Posterior vena cava (tissue), 2 donors: ENCODE measurements around the gene TMEM247. TPM values are rescaled to one million over a fixed set of nuclear protein-coding genes. Genes with fewer than 3 reads are reported as not detected.

Source experiments
- DNase-seq: peaks from one replicate; pipeline ENCODE4 v3.0.0-alpha.2; 2020; ENCODE audit warnings: low spot score
- intact Hi-C, 2 donors: fragments of 100-400 bp; cut with DNase I; formaldehyde crosslinking; loops; one replicate each; pipeline versions ENCODE4 v1.14.1 to v1.14.2; 2022 to 2023
- total RNA-seq, 2 donors: library from RNA; stranded (reverse); fragmentation: NEBNext Ultra II Directional; extraction: Animal tissue kit (Norgen Biotek cat#: 25700); gene quantifications; one replicate each; pipeline ENCODE4 v1.2.1, GENCODE V29; 2021
- donor health status: DM: yes; HTN: yes; CAD: no.
- donor health status: DM: yes; HTN: yes; CAD: no.

TMEM247 gene
- total RNA-seq, 2 donors from 2014 or later: not detected

DNA sequence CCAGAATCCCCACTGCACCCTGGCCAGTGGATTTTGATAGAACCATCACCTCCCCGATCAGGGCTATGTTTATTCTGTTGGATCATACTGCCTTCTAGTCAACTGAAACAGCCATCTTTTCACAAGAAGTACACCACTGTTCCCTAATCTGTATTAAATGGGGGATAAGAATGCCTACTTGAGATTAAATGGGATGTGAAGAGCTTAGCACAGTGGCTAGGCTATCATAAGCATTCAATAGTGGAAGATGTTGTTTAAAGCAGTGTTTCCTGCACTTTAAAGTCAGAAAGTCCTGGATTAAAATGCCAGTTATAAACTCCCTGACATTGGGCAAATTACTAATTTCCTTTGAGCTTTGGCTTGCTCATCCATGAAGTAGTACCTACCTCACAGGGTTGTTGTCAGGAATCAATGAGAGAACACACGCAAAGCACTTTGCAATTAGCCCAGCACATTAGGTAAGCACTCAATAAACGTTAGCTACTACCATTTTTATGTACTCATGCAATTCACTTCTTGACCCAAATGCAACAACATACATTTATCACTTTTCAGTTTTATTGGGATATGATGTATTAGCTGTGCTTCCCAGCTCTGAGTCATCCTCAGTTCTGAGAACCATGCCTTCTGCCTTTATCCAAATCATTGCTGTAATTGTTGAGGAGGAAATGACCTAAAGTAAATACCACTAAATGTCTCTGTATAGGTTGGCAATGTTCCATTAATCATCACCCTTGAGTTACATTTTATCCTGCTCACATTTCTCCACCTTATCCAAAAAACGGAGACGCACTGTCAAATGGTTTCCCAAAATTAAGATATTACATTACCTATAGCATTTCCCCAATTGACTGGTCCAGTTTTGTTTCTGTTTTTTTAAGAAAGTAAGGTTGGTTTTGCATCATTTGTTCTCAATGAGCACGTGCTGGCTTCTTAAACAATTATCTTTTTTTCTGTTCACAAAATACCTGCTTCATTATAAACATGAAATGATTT lies 2.1 kb downstream of the TMEM247 start:
- no peak for DNase-seq
- intact Hi-C loops: loop anchor here in 1 of 2 donors (10.0 kb wide), 1 partner anchor 73 kb away; no protein-coding TSS in a partner anchor

DNA sequence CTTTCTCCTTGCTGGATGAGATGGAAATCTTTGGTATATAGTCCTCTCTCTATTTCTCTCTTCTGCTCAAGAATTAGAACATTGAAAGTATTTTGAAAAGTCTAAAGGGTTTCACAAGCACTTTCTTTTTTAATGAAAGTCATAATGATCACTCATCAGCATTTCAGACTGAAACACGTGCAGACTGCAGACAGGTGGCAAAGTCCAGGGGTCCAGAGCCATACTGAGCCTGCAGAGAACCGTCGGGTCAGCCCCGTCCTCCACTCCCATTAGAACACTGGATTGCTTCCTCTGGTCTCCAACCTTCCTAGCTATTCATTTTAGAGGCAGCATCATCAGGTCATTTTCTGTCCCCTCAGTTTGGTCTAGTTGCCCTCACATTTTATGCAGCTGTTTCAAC lies 3.1 kb downstream of the TMEM247 start:
- intact Hi-C loops: loop anchor here in 1 of 2 donors (10.0 kb wide), 1 partner anchor 72 kb away; no protein-coding TSS in a partner anchor
- DNase-seq: no peak

DNA sequence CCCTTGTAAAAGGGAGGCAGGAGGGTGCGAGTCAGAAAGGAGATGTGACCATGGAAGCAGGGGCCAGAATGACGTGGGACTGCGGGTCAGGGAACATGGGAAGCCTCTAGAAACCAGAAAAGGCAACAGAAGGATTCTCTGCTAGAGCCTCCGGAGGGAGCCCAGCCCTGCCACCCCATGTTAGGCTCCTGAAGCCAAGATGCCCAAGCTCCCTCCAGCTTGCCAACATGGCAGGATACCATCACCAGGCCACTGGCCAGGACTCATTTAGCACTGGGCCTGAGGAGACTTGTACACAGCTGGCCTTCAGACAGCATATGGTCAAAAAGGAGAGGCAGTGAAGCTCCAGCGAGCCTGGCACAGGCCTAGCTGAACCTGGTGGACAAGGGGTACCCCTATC lies 5.6 kb downstream of the TMEM247 start:
- intact Hi-C loops: loop anchor here in 1 of 2 donors (10.0 kb wide), 1 partner anchor 70 kb away; no protein-coding TSS in a partner anchor

DNA sequence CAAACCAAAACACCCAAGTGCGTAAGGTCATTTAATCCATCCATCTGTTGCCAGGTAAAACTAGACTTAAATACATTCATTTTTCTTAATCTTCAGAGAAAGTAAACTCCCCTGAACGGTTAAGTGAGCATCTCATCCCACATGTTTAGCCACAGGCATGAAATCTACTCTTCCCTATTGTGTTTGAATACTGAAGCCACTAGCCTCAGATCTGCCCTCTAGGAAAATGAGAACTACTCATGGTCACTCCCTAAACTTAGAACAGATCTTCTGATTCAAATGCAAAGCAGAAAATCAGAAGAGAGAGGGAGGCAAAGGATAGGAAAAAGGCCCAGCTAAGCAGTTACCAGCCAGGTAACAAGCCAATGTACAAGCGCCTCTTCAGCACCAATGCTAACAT lies 7.1 kb downstream of the TMEM247 start:
- intact Hi-C loops: loop anchor here in 1 of 2 donors (10.0 kb wide), 1 partner anchor 68 kb away; no protein-coding TSS in a partner anchor
- DNase-seq: no peak

More for the DNA sequence above, 5.6 kb downstream of the TMEM247 start:
- DNase-seq: no peak

DNA sequence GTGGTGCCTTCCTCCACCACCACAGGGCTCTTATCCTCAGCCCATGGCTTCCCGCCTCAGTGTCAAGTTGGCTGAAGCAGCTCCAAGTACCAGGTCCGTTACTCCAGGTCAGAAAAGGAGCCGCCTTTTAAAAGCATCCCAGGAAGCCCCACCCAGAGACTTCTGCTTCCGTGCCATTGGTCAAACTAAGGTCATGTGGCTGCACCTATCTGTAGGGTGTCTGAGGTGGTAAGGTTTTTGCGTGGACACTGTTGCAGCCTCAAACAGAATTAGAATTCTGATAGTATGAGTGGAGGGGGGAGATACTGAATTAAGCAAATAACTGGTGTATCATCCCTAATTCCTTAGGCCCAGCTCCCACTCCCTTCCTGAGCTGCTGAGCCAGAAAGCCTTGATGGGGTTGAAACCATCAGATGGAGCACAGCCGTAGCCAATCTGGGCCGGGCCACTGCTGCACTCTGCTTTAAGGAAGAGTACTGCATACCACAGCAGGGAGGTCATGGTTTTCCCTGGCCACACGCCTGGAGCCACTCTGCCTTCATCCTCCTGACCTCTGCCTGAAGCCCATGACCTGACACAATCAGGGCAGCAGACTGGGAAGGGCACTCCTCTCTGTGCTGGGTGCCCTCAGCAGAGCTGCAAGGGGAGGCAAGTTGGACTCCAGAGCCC lies 8.4 kb downstream of the TMEM247 start:
- intact Hi-C loops: loop anchor here in 1 of 2 donors (10.0 kb wide), 1 partner anchor 67 kb away; no protein-coding TSS in a partner anchor
- DNase-seq: peak; percentile 92

DNA sequence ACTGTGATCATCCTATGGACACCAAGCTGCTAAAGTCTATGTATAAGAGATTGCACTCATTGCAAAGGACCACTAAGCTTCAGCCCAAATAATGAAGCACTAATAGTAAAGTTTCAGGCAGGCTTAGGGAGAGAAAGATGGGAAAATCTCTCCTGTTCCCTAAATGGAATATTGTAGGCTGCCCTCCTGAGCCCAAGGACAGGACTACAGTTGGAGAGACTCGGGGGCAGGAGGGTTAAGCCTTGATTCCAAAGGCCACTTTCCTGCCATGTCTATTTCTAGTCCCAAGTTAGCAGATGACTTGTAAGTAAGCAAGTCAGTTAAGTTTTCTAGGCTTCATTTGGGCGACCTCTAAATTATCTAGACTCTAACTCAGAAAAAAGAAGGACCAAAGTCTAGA lies 9.0 kb downstream of the TMEM247 start:
- no peak for DNase-seq
- intact Hi-C loops: loop anchor here in 1 of 2 donors (10.0 kb wide), 1 partner anchor 66 kb away; no protein-coding TSS in a partner anchor

DNA sequence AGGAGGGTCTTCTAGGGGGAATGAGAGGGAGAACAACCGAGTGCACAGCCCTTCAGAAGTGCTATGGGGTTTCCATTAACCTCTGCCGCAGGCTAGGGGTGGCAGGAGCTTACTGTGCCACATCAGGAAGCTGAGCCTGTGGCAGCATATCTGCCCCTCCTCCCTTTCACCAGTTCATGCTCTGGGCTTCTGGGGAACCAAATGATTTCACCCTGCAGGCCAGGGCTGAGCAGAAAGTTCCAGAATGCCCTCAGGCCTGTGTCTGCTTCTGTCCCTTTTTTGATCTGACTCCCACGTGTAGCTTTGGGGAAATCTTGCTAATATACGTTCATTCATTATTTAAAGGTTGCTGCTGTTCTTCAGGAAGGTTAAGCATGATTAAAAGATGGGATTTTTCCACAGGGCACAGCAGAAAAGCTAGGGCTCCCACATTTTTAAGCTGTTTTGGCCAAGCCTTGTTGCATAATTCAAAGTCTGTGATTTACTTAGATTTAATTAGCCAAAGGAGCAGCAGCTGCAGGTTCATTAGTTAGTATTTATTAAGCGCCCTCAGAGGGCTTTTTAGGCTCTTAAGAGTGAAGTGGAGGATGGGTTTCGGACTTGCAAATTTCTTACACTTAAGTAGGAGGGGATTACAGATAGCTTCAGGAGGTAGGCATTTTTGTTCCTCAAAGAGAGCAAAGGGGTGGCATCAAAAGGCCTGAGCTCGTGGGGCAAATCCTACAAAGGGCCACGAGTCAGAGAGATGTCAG lies 10.2 kb downstream of the TMEM247 start:
- intact Hi-C loops: loop anchor here in 1 of 2 donors (10.0 kb wide), 1 partner anchor 65 kb away; no protein-coding TSS in a partner anchor
- no peak for DNase-seq

DNA sequence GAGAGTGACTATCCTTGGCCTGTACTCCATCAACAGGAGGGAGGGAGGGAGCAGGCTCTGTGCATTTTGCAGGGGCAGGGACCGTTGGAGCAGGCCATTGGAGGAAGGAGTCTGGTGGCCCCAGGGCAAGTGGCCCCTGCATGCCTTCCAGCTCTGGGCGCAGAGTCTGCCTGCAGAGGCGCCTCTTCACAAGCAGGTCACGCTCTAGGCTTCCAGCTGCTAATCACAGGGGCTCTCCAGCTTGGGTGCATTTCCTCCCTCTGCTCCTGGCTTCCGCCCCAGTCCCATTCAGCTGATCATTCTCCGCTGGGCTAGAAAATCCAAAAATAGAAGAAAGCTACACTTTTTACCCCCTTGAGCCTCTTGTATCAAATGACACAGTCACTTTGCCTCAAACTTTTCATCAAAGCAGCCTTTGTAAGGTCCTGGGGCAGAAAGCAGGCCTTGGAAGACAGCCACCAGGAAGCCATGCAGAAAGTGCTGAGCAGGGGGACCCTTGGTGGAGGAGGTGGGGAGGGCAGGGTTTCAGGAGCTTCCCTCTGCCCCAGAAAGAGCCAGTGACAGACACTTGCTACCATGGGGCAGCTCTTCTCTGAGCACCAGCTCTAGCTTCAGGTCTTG lies 11.3 kb downstream of the TMEM247 start:
- intact Hi-C loops: no loop called here
- no peak for DNase-seq

DNA sequence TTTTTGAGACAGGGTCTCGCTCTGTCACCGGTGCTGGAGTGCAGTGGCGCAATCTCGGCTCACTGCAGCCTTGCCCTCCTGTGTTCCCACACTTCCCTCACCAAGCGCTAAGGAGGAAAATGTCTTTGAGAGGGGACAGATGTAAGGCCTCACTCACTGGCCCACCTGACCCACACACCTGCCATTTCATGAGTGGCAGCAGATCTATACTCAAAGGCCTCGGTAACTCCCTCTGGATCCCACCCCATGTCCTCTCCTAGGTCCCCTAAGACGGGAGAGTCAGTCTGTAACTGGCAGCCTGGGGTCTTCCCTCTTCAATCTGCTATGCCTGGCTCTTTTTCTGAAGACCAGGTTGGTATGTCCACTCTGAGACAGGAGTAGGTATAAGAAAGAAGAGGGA lies 12.9 kb downstream of the TMEM247 start:
- DNase-seq: no peak
- intact Hi-C loops: loop anchor here in 1 of 2 donors (2.0 kb wide), 1 partner anchor 14 kb away; the partner anchor contains the start of gene TMEM247

DNA sequence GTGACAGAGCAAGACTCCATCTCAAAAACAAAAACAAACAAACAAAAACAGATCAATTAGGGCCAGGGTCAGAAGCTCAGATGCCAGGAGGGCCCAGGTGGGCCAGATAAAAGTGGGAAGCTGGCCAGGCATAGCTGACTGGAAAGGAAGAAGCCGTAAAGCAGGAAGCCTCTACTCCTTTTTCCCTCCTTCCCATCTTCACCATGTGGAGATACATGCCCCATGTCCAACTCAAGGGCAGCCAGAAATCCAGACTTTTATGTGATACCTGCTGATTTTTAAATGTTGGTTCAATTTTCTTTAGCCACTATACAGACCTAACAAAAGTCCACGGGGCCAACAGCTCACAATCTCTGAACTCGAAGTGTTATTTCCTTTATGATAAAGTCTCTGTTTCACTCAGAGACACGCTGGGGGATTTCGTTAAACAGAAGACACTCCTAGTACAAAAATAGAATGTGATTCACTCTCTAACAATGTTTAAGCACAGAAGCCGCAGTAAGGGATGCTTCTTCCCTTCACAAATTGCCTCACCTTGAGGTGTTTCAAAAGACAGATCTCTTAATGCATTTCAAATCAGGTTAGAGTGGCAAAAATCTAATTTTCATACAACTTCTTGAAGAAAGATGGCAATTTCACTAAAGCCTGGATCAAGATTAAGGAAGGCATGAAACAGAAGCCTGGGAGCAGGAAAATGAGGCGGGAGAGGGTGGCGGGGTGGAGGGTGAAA lies 14.0 kb downstream of the TMEM247 start:
- intact Hi-C loops: loop anchor here in 1 of 2 donors (2.0 kb wide), 1 partner anchor 15 kb away; the partner anchor contains the start of gene TMEM247
- DNase-seq: no peak

DNA sequence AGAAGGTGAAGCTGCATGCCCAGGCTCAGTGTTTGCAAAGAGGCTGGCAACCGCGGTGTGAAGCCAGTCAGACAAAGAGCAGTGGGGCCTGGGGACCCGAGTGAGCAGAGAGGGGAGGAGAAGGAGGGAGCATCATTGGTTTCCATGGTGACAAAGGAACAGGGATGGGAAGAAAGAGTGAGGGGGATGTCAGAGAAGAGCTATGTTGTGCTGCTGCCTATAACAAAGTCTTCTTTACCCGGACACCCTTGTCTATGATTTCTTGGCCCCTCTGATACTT lies 14.5 kb downstream of the TMEM247 start:
- intact Hi-C loops: loop anchor here in 1 of 2 donors (2.0 kb wide), 1 partner anchor 15 kb away; the partner anchor contains the start of gene TMEM247
- DNase-seq: no peak

DNA sequence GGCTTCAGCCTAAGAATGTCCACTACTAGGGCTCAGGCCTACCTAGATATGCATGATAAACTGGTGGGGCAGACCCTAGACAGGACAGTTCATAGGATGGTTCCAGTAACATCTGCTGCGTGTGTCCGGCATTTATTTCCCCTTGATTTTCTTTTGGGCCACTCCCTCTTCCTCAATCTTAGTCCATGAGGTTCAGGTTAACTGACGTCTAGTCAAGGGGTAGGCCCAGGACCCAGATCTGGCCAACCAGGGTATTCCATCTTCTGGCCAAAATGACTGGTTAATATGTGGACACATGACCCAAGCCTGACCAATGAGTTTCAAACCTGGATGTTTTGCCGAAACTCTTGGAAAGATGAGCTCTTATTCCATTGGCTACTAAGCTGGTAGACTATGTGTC lies 15.2 kb downstream of the TMEM247 start:
- intact Hi-C loops: no loop called here

DNA sequence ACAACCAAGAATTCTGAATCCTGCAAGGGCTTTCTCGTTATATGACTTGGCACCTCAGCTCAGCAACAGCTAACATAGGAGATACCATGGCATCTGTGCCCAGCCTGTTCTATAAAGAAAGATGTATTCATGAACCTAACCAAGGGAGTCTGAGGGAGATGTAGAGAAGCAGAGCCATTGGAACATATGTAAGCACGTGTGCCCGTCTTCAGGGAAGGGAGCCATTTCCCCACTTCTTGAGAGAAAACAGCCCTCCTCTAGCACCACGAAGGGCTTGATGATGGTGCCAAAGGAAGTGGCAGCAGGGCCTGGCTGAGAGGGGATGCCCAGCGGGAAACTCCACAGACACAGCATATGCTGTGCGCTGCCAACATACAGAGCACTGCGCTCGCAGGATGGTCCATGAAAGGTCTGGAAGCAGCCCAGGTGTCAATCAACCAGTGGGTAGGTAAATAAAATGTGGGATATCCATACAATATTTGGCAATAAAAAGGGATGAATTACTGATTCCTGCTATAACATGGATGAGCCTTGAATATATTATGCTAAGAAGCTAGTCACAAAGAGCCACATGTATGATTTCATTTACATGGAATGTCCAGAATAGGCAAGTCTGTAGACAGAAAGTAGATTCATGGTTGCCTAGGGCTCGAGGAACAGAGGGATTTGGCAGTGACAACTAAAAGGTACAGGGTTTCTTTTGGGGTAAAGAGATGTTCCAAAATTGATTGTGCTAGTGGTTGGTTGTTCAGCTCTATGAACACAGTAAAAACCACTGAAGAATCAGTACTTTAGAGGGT lies 16.1 kb downstream of the TMEM247 start:
- no peak for DNase-seq
- intact Hi-C loops: no loop called here

More for the DNA sequence above, 15.2 kb downstream of the TMEM247 start:
- DNase-seq: no peak

DNA sequence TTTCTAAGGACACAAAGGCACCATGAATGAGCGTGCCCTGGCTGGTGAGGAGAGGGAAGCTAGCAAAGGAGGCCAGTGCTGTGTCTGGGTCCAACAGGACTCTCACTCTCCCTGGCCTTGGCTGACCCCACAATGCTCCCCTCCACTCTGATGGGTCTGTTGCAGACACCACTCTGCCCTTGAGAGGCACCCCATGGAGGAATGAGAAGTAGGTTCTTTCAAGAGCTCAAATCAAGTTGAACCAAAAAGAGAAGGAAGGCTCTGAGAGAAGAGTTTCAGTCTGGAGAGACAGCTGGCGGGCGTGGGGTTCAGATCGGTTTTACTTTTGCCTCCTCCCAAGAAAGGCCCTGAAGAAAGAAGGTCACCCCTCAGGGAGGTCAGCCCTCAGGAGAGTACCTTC lies 18.4 kb downstream of the TMEM247 start:
- no peak for DNase-seq
- intact Hi-C loops: no loop called here

DNA sequence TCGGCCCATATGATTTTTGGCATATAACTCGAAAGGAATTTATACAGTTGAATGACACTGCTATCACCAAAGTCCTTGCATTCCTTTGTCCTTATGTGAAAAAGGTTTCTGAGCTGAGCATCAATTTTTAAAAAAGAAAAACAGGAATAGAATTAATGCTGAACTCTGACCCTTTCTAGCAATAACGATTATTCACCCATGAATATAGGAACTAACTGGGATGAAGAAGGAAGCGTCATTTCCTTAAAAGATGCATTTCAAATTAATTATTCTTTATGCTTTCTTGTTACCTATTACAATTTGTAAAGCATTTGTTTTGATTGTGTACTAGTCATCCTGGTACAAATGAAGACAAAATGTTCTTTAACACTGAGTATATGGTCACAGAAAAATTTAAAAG lies 19.3 kb downstream of the TMEM247 start:
- DNase-seq: no peak
- intact Hi-C loops: no loop called here

DNA sequence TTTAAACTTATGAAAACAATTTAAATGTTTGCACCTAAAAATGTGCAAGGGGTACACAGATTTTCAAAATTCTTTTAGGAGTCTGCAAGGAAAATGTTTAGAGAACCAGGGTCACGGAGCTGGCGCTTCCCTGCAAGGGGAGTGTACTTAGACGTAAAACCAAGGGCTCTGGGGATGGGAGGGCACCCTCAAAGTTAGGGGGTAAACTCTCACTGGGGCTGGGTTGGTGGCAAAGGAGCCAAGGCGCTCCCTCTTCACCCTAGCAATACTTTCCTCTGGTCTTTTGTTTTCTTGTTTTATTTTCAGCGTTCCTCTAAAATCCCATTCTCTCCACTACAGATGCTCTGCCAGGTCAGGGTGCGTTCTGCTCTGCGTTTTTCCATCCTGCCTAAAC lies 20.0 kb downstream of the TMEM247 start:
- DNase-seq: no peak
- intact Hi-C loops: no loop called here

DNA sequence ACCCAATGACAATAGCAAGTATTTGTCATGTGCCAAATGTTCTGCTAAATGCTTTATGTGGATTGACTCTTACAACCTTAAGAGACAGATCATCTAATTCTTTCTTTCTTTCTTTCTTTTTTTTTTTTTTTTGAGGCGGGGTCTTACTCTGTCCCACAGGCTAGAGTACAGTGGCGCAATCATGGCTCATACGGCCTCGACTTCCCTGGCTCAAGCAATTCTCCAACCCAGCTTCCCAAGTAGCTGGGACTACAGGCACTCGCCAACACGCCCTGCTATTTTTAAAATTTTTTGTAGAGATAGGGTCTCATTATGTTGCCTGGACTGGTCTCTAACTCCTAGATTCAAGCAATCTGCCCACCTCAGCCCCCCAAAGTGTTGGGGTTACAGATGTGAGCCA lies 21.4 kb downstream of the TMEM247 start:
- DNase-seq: no peak
- intact Hi-C loops: no loop called here
